Sigmoid colon (tissue), 7 donors: Measurements from ENCODE around the gene HMCN2. TPM values are rescaled to one million over a fixed set of nuclear protein-coding genes. Genes with fewer than 3 reads are reported as not detected.
A peak's percentile ranks its signal among the peaks of the same experiment; 100 is the strongest.

ENCODE experiments used
- DNase-seq: peaks from one replicate; pipeline ENCODE4 v3.0.0-alpha.2; 2019
- H3K27ac ChIP-seq, 4 donors: fragments of 200-600 bp; sonication (generic); one replicate each; pipeline ENCODE4 v1.5.1; 2016 to 2019; ENCODE audit warnings: mild to moderate bottlenecking in 1 of 4
- H3K27me3 ChIP-seq, 3 donors: fragments of 200-600 bp; sonication (generic); one replicate each; pipeline ENCODE4 v1.5.1; 2019; ENCODE audit warnings: mild to moderate bottlenecking in 1 of 3
- H3K36me3 ChIP-seq, 4 donors: fragments of 200-600 bp; sonication (generic); one replicate each; pipeline ENCODE4 v1.5.1; 2016 to 2019
- H3K4me1 ChIP-seq, 4 donors: fragments of 200-600 bp; sonication (generic); one replicate each; pipeline ENCODE4 v1.5.1; 2017 to 2019
- H3K4me3 ChIP-seq, 4 donors: fragments of 200-600 bp; sonication (generic); one replicate each; pipeline ENCODE4 v1.5.1; 2017 to 2019; ENCODE audit warnings: mild to moderate bottlenecking in 2 of 4, moderate library complexity in 1 of 4
- H3K9me3 ChIP-seq, 4 donors: fragments of 200-600 bp in 3 of 4; sonication (generic) in 3 of 4; one replicate each; pipeline versions ENCODE4 v1.5.1 to v1.6.1; 2013 to 2019
- CTCF ChIP-seq, 4 experiments: fragments of 450-650 bp in 3 of 4; fragments of 200-600 bp in 1 of 4; IDR thresholded peaks; one replicate each; pipeline ENCODE4 v1.5.1; 2016 to 2019; ENCODE audit warnings: antibody characterized with exemption in 4 of 4, mild to moderate bottlenecking in 3 of 4, moderate library complexity in 2 of 4
- EP300 ChIP-seq, 4 donors: sonication (generic); formaldehyde crosslinking; IDR thresholded peaks; one replicate each; pipeline ENCODE4 v1.6.1; 2017; ENCODE audit warnings: antibody characterized with exemption in 4 of 4
- POLR2A ChIP-seq, 2 donors: fragments of 450-650 bp; IDR thresholded peaks; one replicate each; pipeline ENCODE4 v1.6.1; 2016; ENCODE audit warnings: antibody characterized with exemption in 2 of 2, mild to moderate bottlenecking in 2 of 2, moderate library complexity in 2 of 2
- POLR2AphosphoS5 ChIP-seq, 4 donors: sonication (generic); formaldehyde crosslinking; IDR thresholded peaks; one replicate each; pipeline ENCODE4 v1.6.1; 2017; ENCODE audit warnings: antibody characterized with exemption in 4 of 4
- WGBS, 2 donors: extraction: QIAGEN DNeasy Blood & Tissue Kit; methylation state at CpG; one replicate each; pipeline ENCODE4 v1.1.7; 2013; 5-methylcytosine and 5-hydroxymethylcytosine counted together
- intact Hi-C: fragments of 100-400 bp; cut with DNase I; formaldehyde crosslinking; loops from one replicate; pipeline ENCODE4 v1.15.1; 2023
- polyA plus RNA-seq, 3 donors: library from polyadenylated mRNA; stranded (reverse); fragments of 200-250 nt; gene quantifications; one replicate each; pipeline ENCODE4 v1.2.3, GENCODE V29; 2013
- total RNA-seq, 4 donors: library from RNA; depleted of rRNA; stranded (reverse); fragments of >200 nt; gene quantifications; one replicate each; pipeline ENCODE4 v1.1.0, GENCODE V29; 2016
- donor health status: healthy with polysubstance abuse.
- donor health status: Bipolar disorder and iron deficiency.
- donor health status: healthy.

Gene HMCN2
- total and polyA plus RNA-seq, 7 donors, result 3.6 to 106 (median 13.2) TPM

- no peaks in the 10 kb centered on the region for H3K9me3 ChIP-seq
- H3K4me3 ChIP-seq, result no peak overlapping the region
- H3K27ac ChIP-seq, result no peak overlapping the region
- TF ChIP-seq POLR2AphosphoS5 (IDR thresholded peaks at IDR 0.05), result no peak
- TF ChIP-seq EP300 (IDR thresholded peaks at IDR 0.05), result no peak
- no peak for TF ChIP-seq CTCF (IDR thresholded peaks at IDR 0.05)
- TF ChIP-seq POLR2A (IDR thresholded peaks at IDR 0.05), result no peak
- intact Hi-C loops, result no loop called here
- H3K27me3 ChIP-seq, result peaks cover 0 to 3% (median 0%) of the 10 kb centered on the region in 3 donors
- 91 to 92% methylated on average over 5 of the region's 5 CpGs for WGBS, 2 donors
- DNase-seq, result no peak
- peaks cover 0 to 11% (median 6%) of the 10 kb centered on the region in 4 donors for H3K4me1 ChIP-seq
- peaks cover 0 to 5% (median 0%) of the 10 kb centered on the region in 4 donors for H3K36me3 ChIP-seq
These were observed 193.2 kb downstream of the HMCN2 start for GRCh38 chr9:130458804-130459067.

- peaks cover 0 to 3% (median 0%) of the 10 kb centered on the region in 3 donors for H3K27me3 ChIP-seq
- H3K4me1 ChIP-seq, result peaks cover 0 to 8% (median 6%) of the 10 kb centered on the region in 4 donors
- DNase-seq, result no peak
- TF ChIP-seq POLR2A (IDR thresholded peaks at IDR 0.05) (no peak), POLR2AphosphoS5 (IDR thresholded peaks at IDR 0.05) (no peak), EP300 (IDR thresholded peaks at IDR 0.05) (no peak), CTCF (IDR thresholded peaks at IDR 0.05) (no peak)
- no peak overlapping the region for H3K27ac ChIP-seq
- H3K36me3 ChIP-seq, result peaks cover 0 to 9% (median 0%) of the 10 kb centered on the region in 4 donors
- H3K4me3 ChIP-seq, result no peak overlapping the region
- intact Hi-C loops, result no loop called here
- WGBS, 2 donors, result 52 to 74% methylated on average over 8 of the region's 8 CpGs
- H3K9me3 ChIP-seq, result no peaks in the 10 kb centered on the region
These were observed 193.6 kb downstream of the HMCN2 start for GRCh38 chr9:130459151-130459550.

GRCh38 chr9:130459941-130460669 lies 194.5 kb downstream of the HMCN2 start:
- Histone ChIP-seq H3K27me3 (peaks cover 0 to 3% (median 0%) of the 10 kb centered on the region in 3 donors), H3K27ac (no peak overlapping the region), H3K4me3 (no peak overlapping the region), H3K36me3 (peaks cover 0 to 14% (median 0%) of the 10 kb centered on the region in 4 donors), H3K9me3 (no peaks in the 10 kb centered on the region), H3K4me1 (peaks cover 0 to 8% (median 6%) of the 10 kb centered on the region in 4 donors)
- WGBS, 2 donors, result 84% methylated on average over 11 of the region's 11 CpGs
- intact Hi-C loops, result no loop called here
- TF ChIP-seq CTCF (IDR thresholded peaks at IDR 0.05) (no peak), EP300 (IDR thresholded peaks at IDR 0.05) (no peak), POLR2A (IDR thresholded peaks at IDR 0.05) (no peak), POLR2AphosphoS5 (IDR thresholded peaks at IDR 0.05) (no peak)
- no peak for DNase-seq

- TF ChIP-seq CTCF (IDR thresholded peaks at IDR 0.05) (peak; percentile 81 to 93 (median 90)), EP300 (IDR thresholded peaks at IDR 0.05) (no peak)
- DNase-seq, result peak; percentile 75
- H3K27ac ChIP-seq, result no peak overlapping the region
- H3K27me3 ChIP-seq, result peaks cover 0 to 3% (median 0%) of the 10 kb centered on the region in 3 donors
- no peaks in the 10 kb centered on the region for H3K9me3 ChIP-seq
- peaks cover 0 to 26% (median 3%) of the 10 kb centered on the region in 4 donors for H3K36me3 ChIP-seq
- WGBS, 2 donors, result 18 to 22% methylated on average over 22 of the region's 22 CpGs
- intact Hi-C loops, result loop anchor here (1.0 kb wide), 1 partner anchor 221 kb away; no protein-coding TSS in a partner anchor
- H3K4me3 ChIP-seq, result no peak overlapping the region
- H3K4me1 ChIP-seq, result peaks cover 0 to 8% (median 6%) of the 10 kb centered on the region in 4 donors
These were observed 195.7 kb downstream of the HMCN2 start for GRCh38 chr9:130461218-130461630.
